ENCODE results near the gene NUBP1.

Gene NUBP1

DNA sequence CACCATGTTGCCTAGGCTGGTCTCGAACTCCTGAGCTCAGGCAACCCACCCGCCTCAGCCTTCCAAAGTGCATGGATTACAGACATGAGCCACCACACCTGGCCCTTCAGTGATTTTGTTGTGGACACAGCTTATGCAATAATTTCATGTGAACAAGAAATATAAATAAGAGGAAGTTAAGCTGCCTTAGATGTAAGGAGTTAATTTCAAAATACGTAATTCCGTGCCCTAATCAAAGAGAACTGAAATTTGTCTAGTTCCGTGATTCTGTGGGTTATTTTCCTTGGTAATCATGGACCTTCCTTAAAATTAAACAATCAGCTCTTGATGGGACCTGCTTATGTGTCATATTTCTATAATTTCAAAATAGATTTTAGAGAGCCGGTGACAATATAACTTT is 63.1 kb downstream of the NUBP1 start:
- no peak for DNase-seq (ENCODE audit: low spot score)

DNA sequence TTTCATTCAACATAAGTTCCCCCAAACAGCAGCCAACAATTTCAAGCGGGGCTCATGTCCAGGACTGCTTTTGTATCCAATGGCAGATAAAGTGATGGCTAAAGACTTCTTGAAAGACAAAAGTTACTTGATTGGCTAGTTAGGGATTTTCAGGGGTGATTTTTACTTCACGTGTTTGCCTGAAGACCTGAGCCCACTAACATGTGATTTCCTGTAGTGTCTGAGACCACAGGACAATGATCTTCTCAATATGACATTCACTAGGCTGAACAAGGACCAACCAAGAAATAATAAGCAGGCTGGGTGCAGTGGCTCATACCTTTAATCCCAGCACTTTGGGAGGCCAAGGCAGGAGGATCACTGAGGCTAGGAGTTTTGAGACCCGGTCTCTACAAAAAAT is 64.6 kb downstream of the NUBP1 start:
- DNase-seq (ENCODE audit: low spot score) = no peak

DNA sequence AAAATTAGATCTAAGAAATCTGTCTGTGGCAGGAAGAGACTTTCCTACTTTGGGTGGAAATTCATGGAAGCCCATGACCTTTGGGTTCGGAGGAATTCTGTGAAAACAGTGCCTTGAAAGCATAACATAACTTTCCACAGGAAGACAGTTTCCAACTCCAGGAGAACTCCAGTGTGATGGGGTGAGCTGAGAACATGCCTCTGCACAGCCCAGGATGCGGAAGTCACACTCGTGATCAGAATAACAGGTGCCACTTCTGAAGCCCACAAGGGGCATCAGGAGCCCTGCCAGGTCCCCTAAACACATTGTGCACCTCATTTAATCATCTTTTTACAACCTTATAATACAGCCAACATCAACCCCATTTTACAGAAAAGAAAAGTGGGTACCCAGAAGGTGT is 65.2 kb downstream of the NUBP1 start:
- DNase-seq (ENCODE audit: low spot score) = no peak

DNA sequence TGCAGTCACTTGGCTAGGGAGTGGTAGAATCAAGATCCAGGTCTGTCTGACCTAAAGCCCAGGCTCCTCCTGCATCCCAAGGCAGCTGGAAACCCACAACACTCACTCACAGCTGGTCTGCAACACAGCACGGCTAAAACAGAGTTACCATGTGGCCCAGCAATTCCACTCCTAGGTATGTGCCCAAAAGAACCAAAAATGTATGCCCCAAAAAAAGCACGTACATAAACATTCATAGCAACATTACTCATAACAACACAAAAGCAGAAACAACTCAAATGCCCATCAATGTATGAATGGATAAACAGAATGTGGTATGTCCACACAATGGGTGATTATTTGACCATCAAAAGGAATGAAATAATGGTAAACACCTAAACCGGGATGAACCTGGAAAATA is 66.1 kb downstream of the NUBP1 start:
- DNase-seq (ENCODE audit: low spot score) = no peak

DNA sequence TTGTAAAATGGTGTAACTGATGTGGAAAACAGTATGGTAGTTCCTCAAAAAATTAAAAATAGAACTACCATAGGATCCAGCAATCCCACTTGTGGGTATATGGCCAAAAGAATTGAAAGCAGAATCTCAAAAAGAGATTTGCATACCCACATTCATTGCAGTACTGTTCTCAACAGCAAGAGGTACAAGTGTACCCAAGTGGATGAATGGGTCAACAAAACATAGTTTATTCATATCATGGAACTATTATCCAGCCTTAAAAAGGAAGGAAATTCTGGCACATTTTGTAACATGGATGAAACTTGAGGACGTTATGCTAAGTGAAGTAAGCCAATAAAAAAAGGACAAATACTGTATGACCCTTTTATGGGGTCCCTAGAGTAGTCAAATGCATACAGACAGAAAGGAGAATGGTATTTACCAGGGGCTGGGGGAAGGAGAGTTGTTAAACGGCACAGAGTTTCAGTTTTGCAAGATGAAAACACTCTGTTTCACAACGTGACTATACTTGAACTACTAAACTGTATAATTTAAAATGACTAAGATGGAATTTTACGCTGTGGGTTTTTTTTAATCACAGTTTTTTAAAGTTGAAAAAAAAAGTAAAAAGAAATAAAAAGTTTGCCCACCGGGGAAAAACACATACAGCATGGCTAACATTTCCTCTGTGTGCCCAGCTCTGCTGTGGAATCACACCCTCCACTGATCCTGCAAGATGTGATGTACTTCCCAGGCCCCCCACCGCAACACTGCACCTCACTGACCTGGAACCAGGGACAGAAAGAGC is 68.9 kb downstream of the NUBP1 start:
- DNase-seq (ENCODE audit: low spot score) = no peak

DNA sequence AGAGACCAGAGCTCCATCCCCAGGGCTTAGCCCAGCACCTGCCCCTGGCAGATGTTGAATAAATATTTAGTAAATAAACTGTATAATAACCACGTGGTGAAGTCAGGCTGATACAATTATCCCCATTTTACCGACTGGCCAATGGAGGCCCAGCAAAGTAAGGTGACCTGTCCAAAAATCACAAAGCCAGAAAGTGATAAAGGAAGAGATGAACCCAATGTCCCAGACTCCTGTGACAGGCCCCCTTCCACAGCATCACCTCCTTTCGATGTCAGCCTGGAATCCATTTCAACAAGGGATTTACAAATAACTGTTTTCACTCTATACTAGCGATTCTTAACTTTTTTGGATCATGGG is 69.4 kb downstream of the NUBP1 start:
- DNase-seq (ENCODE audit: low spot score) = no peak

DNA sequence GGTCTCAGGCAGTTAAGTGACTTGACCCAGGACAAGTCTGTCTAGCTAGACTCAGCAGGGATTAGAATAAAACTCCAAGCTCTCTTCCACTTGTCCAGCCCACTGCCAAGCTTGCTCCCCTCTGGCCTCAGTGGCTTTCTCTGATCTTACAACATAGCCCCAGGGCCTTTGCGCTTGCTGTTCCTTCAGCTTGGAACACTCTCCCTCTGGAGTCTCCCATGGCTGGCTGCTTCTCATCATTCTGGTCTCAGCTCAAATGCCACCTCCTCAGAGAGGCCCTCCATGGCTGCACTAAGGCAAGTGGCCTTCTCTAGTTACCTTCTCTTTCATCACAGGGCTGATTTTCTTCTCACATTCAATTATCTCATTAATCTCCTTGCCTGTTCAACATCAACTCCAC is 73.9 kb downstream of the NUBP1 start:
- no peak for DNase-seq (ENCODE audit: low spot score)

DNA sequence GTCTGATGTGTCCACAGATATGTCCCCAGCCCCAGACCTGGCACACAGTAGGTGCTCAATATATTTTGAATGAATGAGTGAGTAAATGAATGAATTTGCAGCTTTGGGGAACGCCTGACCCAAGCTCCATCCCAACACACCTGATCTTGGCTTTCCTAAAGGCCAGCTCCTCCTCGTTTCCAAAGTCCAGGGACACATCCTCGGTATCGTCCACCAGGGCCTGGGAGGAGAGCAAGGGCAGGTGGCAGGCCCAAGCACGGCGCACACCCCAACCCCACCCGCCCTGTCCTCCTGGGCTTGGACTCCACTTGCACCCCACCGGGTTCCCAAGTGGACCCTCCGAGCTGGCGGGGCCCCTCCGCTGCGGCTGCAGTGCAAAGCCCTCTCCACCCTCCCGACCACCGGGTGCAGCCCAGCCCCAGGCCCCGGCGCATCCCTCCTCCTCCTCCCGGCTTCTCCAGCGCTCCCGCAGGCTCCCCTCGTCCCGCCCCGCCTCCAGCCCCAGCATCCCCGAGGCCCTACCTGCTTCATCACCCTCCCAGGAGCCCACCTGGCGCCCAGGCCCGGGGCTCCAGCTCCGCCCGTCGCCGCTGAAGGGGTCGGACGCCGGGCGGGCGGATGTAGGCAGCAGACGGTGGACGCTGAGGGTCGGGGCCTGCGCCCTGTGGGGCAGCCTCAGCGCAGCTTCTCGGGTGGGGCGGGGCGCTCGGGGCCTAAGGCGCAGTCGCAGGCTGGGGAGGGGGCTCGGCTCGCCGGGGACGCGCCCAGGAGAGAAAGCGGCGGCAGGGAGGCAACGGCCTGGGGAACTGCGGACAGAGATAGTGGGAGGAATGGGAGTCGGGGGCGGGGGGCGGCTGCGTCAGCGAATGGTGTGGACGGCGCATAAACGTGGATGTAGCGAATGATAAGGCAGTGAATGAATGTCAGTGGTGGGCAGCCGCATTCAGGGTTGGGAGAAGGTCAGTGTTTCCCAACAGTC is 74.6 kb downstream of the NUBP1 start, which contains the start of gene TVP23A:
TVP23A (minus strand) TSS at position 832 of the 979 bp plus-strand sequence; CDS start at position 531, 301 bp downstream.
- no peak for DNase-seq (ENCODE audit: low spot score)
